Stimulated activated CD4-positive, alpha-beta T cell treated with anti-CD3 and anti-CD28 coated beads, Interleukin-4, amount 100 ng/mL, for 48 hours (primary cell): ENCODE results near the gene IGSF23.
"Not testable (repeated sequence)": the region's sequence is repeated elsewhere in the genome, so short reads cannot be mapped to it uniquely, and the experiment has no call there.

Experiments
- DNase-seq, 2 donors: peaks; one replicate each; pipeline ENCODE4 v3.0.0-alpha.2; 2020; ENCODE audit warnings: low read depth in 2 of 2

Gene IGSF23

GRCh38 chr19:44587963-44588770 is 25.2 kb upstream of the IGSF23 start:
- no peak for DNase-seq

- DNase-seq, result no peak
Measured at GRCh38 chr19:44588771-44589112, 24.6 kb upstream of the IGSF23 start.

- no peak for DNase-seq
Measured at GRCh38 chr19:44590245-44591059, 22.9 kb upstream of the IGSF23 start.

- not testable (repeated sequence) for DNase-seq
Measured at GRCh38 chr19:44591340-44591993, 21.9 kb upstream of the IGSF23 start.

- no peak for DNase-seq
Measured at GRCh38 chr19:44592451-44592890, 20.9 kb upstream of the IGSF23 start.

GRCh38 chr19:44593294-44593693 is 20.1 kb upstream of the IGSF23 start:
- no peak for DNase-seq

GRCh38 chr19:44593866-44594266 is 19.5 kb upstream of the IGSF23 start:
- not testable (repeated sequence) for DNase-seq

- DNase-seq, result no peak
Measured at GRCh38 chr19:44596428-44597130, 16.8 kb upstream of the IGSF23 start.

GRCh38 chr19:44597131-44597491 is 16.3 kb upstream of the IGSF23 start:
- no peak for DNase-seq

- DNase-seq, result no peak
Measured at GRCh38 chr19:44598355-44598754, 15.0 kb upstream of the IGSF23 start.

GRCh38 chr19:44598880-44599279 is 14.5 kb upstream of the IGSF23 start:
- no peak for DNase-seq

GRCh38 chr19:44600466-44600865 is 12.9 kb upstream of the IGSF23 start:
- no peak for DNase-seq

- DNase-seq, result no peak
Measured at GRCh38 chr19:44602081-44602480, 11.3 kb upstream of the IGSF23 start.

GRCh38 chr19:44603201-44603945 is 10.0 kb upstream of the IGSF23 start:
- DNase-seq, result no peak

- DNase-seq, result no peak
Measured at GRCh38 chr19:44604241-44604640, 9.1 kb upstream of the IGSF23 start.

- DNase-seq, result no peak
Measured at GRCh38 chr19:44605547-44605946, 7.8 kb upstream of the IGSF23 start.

GRCh38 chr19:44607049-44607448 is 6.3 kb upstream of the IGSF23 start:
- DNase-seq, result no peak

GRCh38 chr19:44607917-44608316 is 5.4 kb upstream of the IGSF23 start:
- no peak for DNase-seq

- DNase-seq, result no peak
Measured at GRCh38 chr19:44608391-44608821, 5.0 kb upstream of the IGSF23 start.

GRCh38 chr19:44609219-44609618 is 4.1 kb upstream of the IGSF23 start:
- no peak for DNase-seq

GRCh38 chr19:44610497-44610896 is 2.9 kb upstream of the IGSF23 start:
- DNase-seq, result not testable (repeated sequence)
